Liver (tissue), 9 donors: ENCODE measurements around the gene STK25. TPM values are rescaled to one million over a fixed set of nuclear protein-coding genes. Genes with fewer than 3 reads are reported as not detected.

Experiments used
- DNase-seq: peaks from one replicate; pipeline ENCODE4 v3.0.0-alpha.2; 2017; ENCODE audit warnings: low spot score
- H3K27ac ChIP-seq, 2 donors: one replicate each; pipeline ENCODE4 v1.7.0; 2013; ENCODE audit warnings: inconsistent platforms in 2 of 2, low read length in 2 of 2, control low read depth in 1 of 2, low read depth in 1 of 2, mild to moderate bottlenecking in 1 of 2
- H3K27me3 ChIP-seq, 4 donors: one replicate each; pipeline versions ENCODE4 v1.6.1 to v1.7.0; 2013; ENCODE audit warnings: low read length in 3 of 4, inconsistent platforms in 1 of 4, mild to moderate bottlenecking in 1 of 4, moderate library complexity in 1 of 4; ENCODE audit not compliant: control insufficient read depth in 4 of 4, insufficient read depth in 4 of 4
- H3K36me3 ChIP-seq, 4 donors: one replicate each; pipeline versions ENCODE4 v1.6.1 to v1.7.0; 2013; ENCODE audit warnings: low read length in 3 of 4, mild to moderate bottlenecking in 3 of 4, low read depth in 1 of 4, moderate library complexity in 1 of 4; ENCODE audit not compliant: control insufficient read depth in 4 of 4, insufficient read depth in 3 of 4
- H3K4me1 ChIP-seq, 4 donors: one replicate each; pipeline versions ENCODE4 v1.6.1 to v1.7.0; 2013; ENCODE audit warnings: low read length in 3 of 4, mild to moderate bottlenecking in 3 of 4, moderate library complexity in 1 of 4; ENCODE audit not compliant: control insufficient read depth in 4 of 4, insufficient read depth in 4 of 4
- H3K4me3 ChIP-seq, 3 donors: one replicate each; pipeline versions ENCODE4 v1.6.1 to v1.7.0; 2013; ENCODE audit warnings: low read length in 3 of 3, control low read depth in 1 of 3, low read depth in 1 of 3, mild to moderate bottlenecking in 1 of 3
- H3K9ac ChIP-seq, 2 donors: one replicate each; pipeline ENCODE4 v1.7.0; 2013; ENCODE audit warnings: low read length in 2 of 2, mild to moderate bottlenecking in 2 of 2, moderate library complexity in 2 of 2, control low read depth in 1 of 2, low read depth in 1 of 2
- H3K9me3 ChIP-seq, 4 donors: one replicate each; pipeline versions ENCODE4 v1.6.1 to v1.7.0; 2013; ENCODE audit warnings: low read length in 3 of 4; ENCODE audit not compliant: control insufficient read depth in 4 of 4
- ATF3 ChIP-seq: IDR thresholded peaks from 2 replicates; pipeline ENCODE4 v1.6.1; 2016; ENCODE audit warnings: antibody characterized with exemption
- CTCF ChIP-seq: fragments of 150-350 bp; IDR thresholded peaks from 2 replicates; pipeline ENCODE4 v1.5.1; 2017; ENCODE audit warnings: improper control_type of control experiment, low read depth, low read length; ENCODE audit not compliant: missing input control
- EGR1 ChIP-seq, 2 donors: IDR thresholded peaks; 2 replicates each; pipeline ENCODE4 v1.6.1; 2016 to 2018; ENCODE audit warnings: antibody characterized with exemption in 2 of 2, low read depth in 2 of 2
- FOXA1 ChIP-seq: IDR thresholded peaks from 2 replicates; pipeline ENCODE4 v1.6.1; 2016; ENCODE audit warnings: antibody characterized with exemption
- GABPA ChIP-seq, 2 donors: IDR thresholded peaks in 1 of 2; conservative IDR thresholded peaks in 1 of 2; 2 replicates each; pipeline ENCODE4 v1.6.1; 2016; ENCODE audit warnings: antibody characterized with exemption in 2 of 2, mild to moderate bottlenecking in 1 of 2, moderate library complexity in 1 of 2
- HNF4G ChIP-seq: IDR thresholded peaks from 2 replicates; pipeline ENCODE4 v1.6.1; 2016; ENCODE audit warnings: antibody characterized with exemption
- NR2F2 ChIP-seq: IDR thresholded peaks from 2 replicates; pipeline ENCODE4 v1.6.1; 2016; ENCODE audit warnings: antibody characterized with exemption
- RXRA ChIP-seq, 2 donors: IDR thresholded peaks; 2 replicates each; pipeline ENCODE4 v1.6.1; 2017 to 2018; ENCODE audit warnings: antibody characterized with exemption in 2 of 2, mild to moderate bottlenecking in 1 of 2
- SP1 ChIP-seq: IDR thresholded peaks from 2 replicates; pipeline ENCODE4 v1.6.1; 2018; ENCODE audit warnings: antibody characterized with exemption, mild to moderate bottlenecking
- YY1 ChIP-seq: IDR thresholded peaks from 2 replicates; pipeline ENCODE4 v1.6.1; 2016; ENCODE audit warnings: antibody characterized with exemption, mild to moderate bottlenecking
- ZBTB33 ChIP-seq: IDR thresholded peaks from 2 replicates; pipeline ENCODE4 v1.6.1; 2016; ENCODE audit warnings: antibody characterized with exemption
- WGBS: extraction: QIAGEN DNeasy Blood & Tissue Kit; methylation state at CpG from one replicate; pipeline ENCODE4 v1.1.7; 2013; 5-methylcytosine and 5-hydroxymethylcytosine counted together
- polyA plus RNA-seq, 2 donors: library from polyadenylated mRNA; stranded (reverse) in 1 of 2; unstranded in 1 of 2; fragments of 200-250 nt in 1 of 2; fragments of >200 nt in 1 of 2; fragmentation: Nextera tagmentation in 1 of 2; extraction: Ambion mirVana in 1 of 2; gene quantifications; one replicate each; pipeline versions ENCODE4 v1.2.1 to v1.2.3, GENCODE V29; 2013 to 2015
- total RNA-seq, 2 donors: library from RNA; depleted of rRNA; stranded (reverse); fragments of >200 nt; gene quantifications; one replicate each; pipeline ENCODE4 v1.2.3, GENCODE V29; 2014
- TF ChIP-seq, protein P1 (sequence below): IDR thresholded peaks from 2 replicates; pipeline ENCODE4 v1.6.1; 2016; ENCODE audit warnings: antibody characterized with exemption, mild to moderate bottlenecking
- donor health status: healthy.
- donor health status: healthy.
- donor health status: healthy.
- donor health status: healthy.
- donor health status: healthy.

STK25 gene
- total and polyA plus RNA-seq, 4 donors = 43.4 to 85.6 (median 67.3) TPM

GRCh38 chr2:241517297-241517696, 8.9 kb upstream of the STK25 start (continued):
- TF ChIP-seq ZBTB33 (no peak), YY1 (no peak), EGR1 (IDR thresholded peaks at IDR 0.05; ENCODE audit: low read depth in 2 of 2) (no peak)

GRCh38 chr2:241516520-241516965, 8.2 kb upstream of the STK25 start:
- no peak for DNase-seq
- H3K9ac ChIP-seq = no peak overlapping the region

More at GRCh38 chr2:241516520-241516965, 8.2 kb upstream of the STK25 start:
- TF ChIP-seq GABPA (IDR thresholded peaks at IDR 0.05 in 1 of 2, conservative IDR thresholded peaks at IDR 0.05 in 1 of 2) = no peak
- TF ChIP-seq, protein P1, sequence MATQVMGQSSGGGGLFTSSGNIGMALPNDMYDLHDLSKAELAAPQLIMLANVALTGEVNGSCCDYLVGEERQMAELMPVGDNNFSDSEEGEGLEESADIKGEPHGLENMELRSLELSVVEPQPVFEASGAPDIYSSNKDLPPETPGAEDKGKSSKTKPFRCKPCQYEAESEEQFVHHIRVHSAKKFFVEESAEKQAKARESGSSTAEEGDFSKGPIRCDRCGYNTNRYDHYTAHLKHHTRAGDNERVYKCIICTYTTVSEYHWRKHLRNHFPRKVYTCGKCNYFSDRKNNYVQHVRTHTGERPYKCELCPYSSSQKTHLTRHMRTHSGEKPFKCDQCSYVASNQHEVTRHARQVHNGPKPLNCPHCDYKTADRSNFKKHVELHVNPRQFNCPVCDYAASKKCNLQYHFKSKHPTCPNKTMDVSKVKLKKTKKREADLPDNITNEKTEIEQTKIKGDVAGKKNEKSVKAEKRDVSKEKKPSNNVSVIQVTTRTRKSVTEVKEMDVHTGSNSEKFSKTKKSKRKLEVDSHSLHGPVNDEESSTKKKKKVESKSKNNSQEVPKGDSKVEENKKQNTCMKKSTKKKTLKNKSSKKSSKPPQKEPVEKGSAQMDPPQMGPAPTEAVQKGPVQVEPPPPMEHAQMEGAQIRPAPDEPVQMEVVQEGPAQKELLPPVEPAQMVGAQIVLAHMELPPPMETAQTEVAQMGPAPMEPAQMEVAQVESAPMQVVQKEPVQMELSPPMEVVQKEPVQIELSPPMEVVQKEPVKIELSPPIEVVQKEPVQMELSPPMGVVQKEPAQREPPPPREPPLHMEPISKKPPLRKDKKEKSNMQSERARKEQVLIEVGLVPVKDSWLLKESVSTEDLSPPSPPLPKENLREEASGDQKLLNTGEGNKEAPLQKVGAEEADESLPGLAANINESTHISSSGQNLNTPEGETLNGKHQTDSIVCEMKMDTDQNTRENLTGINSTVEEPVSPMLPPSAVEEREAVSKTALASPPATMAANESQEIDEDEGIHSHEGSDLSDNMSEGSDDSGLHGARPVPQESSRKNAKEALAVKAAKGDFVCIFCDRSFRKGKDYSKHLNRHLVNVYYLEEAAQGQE = no peak
- no peak for TF ChIP-seq NR2F2
- TF ChIP-seq FOXA1 = no peak
- TF ChIP-seq CTCF = no peak
- no peak for TF ChIP-seq ATF3
- TF ChIP-seq RXRA (IDR thresholded peaks at IDR 0.05) = no peak
- TF ChIP-seq SP1 = no peak
- no peak for TF ChIP-seq HNF4G
- WGBS = 96% methylated on average over 3 of the region's 3 CpGs
- H3K27ac ChIP-seq = no peak overlapping the region
- no peaks in the 10 kb centered on the region for H3K4me1 ChIP-seq
- H3K9me3 ChIP-seq = no peaks in the 10 kb centered on the region
- no peak overlapping the region for H3K4me3 ChIP-seq
- H3K36me3 ChIP-seq = no peaks in the 10 kb centered on the region
- H3K27me3 ChIP-seq = no peaks in the 10 kb centered on the region
